Panc1 (cell line): ENCODE results near the gene SLC49A3. TPM values are rescaled to one million over a fixed set of nuclear protein-coding genes. Genes with fewer than 3 reads are reported as not detected.

Source experiments
- ATAC-seq: fragments of 200-7000 bp; cut with Tn5 transposase; 2 replicates; pipeline ENCODE4 v1.9.1; 2020; ENCODE audit warnings: mild to moderate bottlenecking, moderate library complexity
- BruUV-seq: library from RNA; stranded (reverse); fragments of 400-500 nt; replicated peaks from 2 replicates; lab custom pipeline; 2021; lab: Mats Ljungman, UMichigan
- CTCF ChIA-PET: fragments of 300-600 bp; sonication (Branson Sonifier 250); formaldehyde crosslinking; loops from one replicate; lab custom pipeline; 2022; ENCODE audit warnings: antibody characterized with exemption; lab: Charles Lee
- POLR2A ChIA-PET: fragments of 300-600 bp; sonication (Branson Sonifier 250); formaldehyde crosslinking; loops from one replicate; lab custom pipeline; 2022; ENCODE audit warnings: antibody characterized with exemption; lab: Charles Lee
- DNase-seq: peaks from one replicate; pipeline ENCODE4 v3.0.0-alpha.2; 2010; ENCODE audit warnings: low read depth, low spot score
- H3K27ac ChIP-seq: 2 replicates; pipeline ENCODE4 v1.5.1; 2011; ENCODE audit warnings: mild to moderate bottlenecking, low read length, inconsistent platforms
- H3K27me3 ChIP-seq: fragments of 200-500 bp; sonication (Bioruptor generic); 2 replicates; pipeline ENCODE4 v1.6.0; 2014; ENCODE audit warnings: low read length, inconsistent platforms; ENCODE audit not compliant: control insufficient read depth, insufficient read depth
- H3K36me3 ChIP-seq: fragments of 200-500 bp; sonication (Bioruptor generic); 2 replicates; pipeline ENCODE4 v1.5.1; 2014; ENCODE audit warnings: inconsistent platforms, mild to moderate bottlenecking, low read length, moderate library complexity; ENCODE audit not compliant: control insufficient read depth, insufficient read depth
- H3K4me1 ChIP-seq: 2 replicates; pipeline ENCODE4 v1.5.1; 2011; ENCODE audit warnings: inconsistent platforms, mild to moderate bottlenecking, low read length, moderate library complexity; ENCODE audit not compliant: control insufficient read depth, insufficient read depth
- H3K4me3 ChIP-seq, 2 experiments: 2 replicates each; pipeline ENCODE4 v1.5.1; 2011 to 2012; ENCODE audit warnings: low read depth in 2 of 2, low read length in 2 of 2, mild to moderate bottlenecking in 2 of 2, inconsistent platforms in 1 of 2, moderate library complexity in 1 of 2
- H3K9me3 ChIP-seq: fragments of 200-500 bp; sonication (Bioruptor generic); 2 replicates; pipeline ENCODE4 v1.5.1; 2014; ENCODE audit warnings: low read depth, mild to moderate bottlenecking, inconsistent platforms, low read length, moderate library complexity; ENCODE audit not compliant: control insufficient read depth, insufficient read depth
- POLR2AphosphoS5 ChIP-seq: IDR thresholded peaks from 2 replicates; pipeline ENCODE4 v1.6.1; 2012; ENCODE audit warnings: mild to moderate bottlenecking, low read depth, low read length, moderate library complexity
- REST ChIP-seq, 2 experiments: IDR thresholded peaks; 2 replicates each; pipeline ENCODE4 v1.6.1; 2011 to 2012; ENCODE audit warnings: low read depth in 2 of 2, control low read depth in 1 of 2, low read length in 1 of 2, mild to moderate bottlenecking in 1 of 2, moderate library complexity in 1 of 2; ENCODE audit not compliant: insufficient read depth in 1 of 2
- SIN3A ChIP-seq: IDR thresholded peaks from 2 replicates; pipeline ENCODE4 v1.6.1; 2012; ENCODE audit warnings: low read depth, mild to moderate bottlenecking, low read length, moderate library complexity, borderline replicate concordance; ENCODE audit not compliant: insufficient read depth
- TCF7L2 ChIP-seq: IDR thresholded peaks from 2 replicates; pipeline ENCODE4 v1.6.1; 2011; ENCODE audit warnings: mild to moderate bottlenecking, low read depth, low read length, inconsistent platforms
- in situ Hi-C: cut with HindIII; loops from 2 replicates; pipeline ENCODE4 v1.10.0; 2016; ENCODE audit warnings: low sequenced_read_pairs, low pct_unique_long_range_greater_than_20kb
- intact Hi-C: fragments of 100-400 bp; cut with micrococcal nuclease; formaldehyde crosslinking; loops from one replicate; pipeline ENCODE4 v1.10.0; 2022; ENCODE audit not compliant: unreplicated experiment
- total RNA-seq: library from RNA; stranded (reverse); gene quantifications from one replicate; pipeline ENCODE4 v1.2.1, GENCODE V29; 2021; ENCODE audit not compliant: unreplicated experiment
- TF ChIP-seq, protein P1 (sequence below): fragments of 450-650 bp; IDR thresholded peaks from 2 replicates; pipeline ENCODE4 v1.5.1; 2017; ENCODE audit warnings: mild to moderate bottlenecking

Gene SLC49A3
- total RNA-seq, 1 experiment from 2014 or later: 0.62 TPM

DNA sequence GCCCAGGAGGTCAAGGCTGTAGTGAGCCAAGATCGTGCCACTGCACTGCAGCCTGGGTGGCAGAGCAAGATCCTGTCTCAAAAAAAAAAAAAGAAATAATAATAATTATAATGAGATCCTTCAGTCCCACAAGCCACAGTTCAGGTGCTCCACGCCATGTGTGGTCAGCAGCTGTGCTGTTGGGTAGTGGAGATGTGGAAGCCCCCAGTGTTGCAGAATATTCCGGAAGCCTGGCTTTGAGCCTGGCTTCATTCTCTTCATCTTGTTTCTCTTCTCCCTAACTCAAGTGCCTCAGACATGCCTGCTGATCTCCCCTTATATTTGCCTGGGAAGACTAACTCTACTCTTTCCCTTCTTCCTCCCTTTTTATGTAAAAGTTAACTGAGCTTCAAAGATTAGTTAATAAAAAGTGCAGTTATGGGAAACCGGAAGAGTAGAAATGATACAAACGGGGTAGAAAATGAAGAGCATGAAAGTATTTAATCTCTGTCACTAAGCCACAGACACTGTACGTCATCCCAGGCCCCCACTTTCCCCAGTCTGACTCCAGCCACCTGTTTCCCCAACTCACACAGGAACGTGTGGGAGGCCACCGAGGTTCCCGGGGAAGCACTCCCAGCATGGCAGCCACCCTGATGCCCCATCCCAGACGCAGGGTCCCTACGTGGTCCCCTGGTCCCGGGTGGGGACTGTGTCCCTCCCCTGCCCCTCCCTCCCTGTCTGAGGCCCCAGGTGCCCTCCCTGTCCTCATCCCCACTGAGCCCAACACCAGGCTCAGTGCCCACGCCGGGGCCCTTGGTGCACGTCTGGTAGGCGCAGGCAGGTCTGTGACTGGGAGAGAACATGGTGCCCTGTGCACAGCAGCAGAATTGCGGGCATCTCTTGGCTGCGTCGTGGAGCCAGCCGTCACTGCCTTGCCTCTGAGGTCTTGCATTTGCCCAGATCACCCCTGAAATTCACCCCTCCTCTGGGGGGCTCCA lies 40.7 kb upstream of the SLC49A3 start:
- intact Hi-C loops (no loop called here), in situ Hi-C loops (no loop called here)
- Histone ChIP-seq H3K27ac (no peak overlapping the region), H3K4me3 (no peak overlapping the region), H3K4me1 (peaks cover 7% of the 10 kb centered on the region; the same call in 1 of the 2 replicates), H3K36me3 (no peaks in the 10 kb centered on the region; the same call in 1 of the 2 replicates), H3K9me3 (no peaks in the 10 kb centered on the region), H3K27me3 (no peaks in the 10 kb centered on the region)
- ChIA-PET POLR2A (no interaction called here), CTCF (interaction anchor here (0.9 kb wide), 1 partner anchor 65 kb away, joined by 5 read pairs; no protein-coding TSS in a partner anchor)
- BruUV-seq: no TSS peak
- no peak for TF ChIP-seq POLR2AphosphoS5
- TF ChIP-seq, protein P1, sequence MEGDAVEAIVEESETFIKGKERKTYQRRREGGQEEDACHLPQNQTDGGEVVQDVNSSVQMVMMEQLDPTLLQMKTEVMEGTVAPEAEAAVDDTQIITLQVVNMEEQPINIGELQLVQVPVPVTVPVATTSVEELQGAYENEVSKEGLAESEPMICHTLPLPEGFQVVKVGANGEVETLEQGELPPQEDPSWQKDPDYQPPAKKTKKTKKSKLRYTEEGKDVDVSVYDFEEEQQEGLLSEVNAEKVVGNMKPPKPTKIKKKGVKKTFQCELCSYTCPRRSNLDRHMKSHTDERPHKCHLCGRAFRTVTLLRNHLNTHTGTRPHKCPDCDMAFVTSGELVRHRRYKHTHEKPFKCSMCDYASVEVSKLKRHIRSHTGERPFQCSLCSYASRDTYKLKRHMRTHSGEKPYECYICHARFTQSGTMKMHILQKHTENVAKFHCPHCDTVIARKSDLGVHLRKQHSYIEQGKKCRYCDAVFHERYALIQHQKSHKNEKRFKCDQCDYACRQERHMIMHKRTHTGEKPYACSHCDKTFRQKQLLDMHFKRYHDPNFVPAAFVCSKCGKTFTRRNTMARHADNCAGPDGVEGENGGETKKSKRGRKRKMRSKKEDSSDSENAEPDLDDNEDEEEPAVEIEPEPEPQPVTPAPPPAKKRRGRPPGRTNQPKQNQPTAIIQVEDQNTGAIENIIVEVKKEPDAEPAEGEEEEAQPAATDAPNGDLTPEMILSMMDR: no peak
- ATAC-seq (0 out of 2 replicates have a peak, but pooled peaks have one; percentile 23), DNase-seq (no peak)

DNA sequence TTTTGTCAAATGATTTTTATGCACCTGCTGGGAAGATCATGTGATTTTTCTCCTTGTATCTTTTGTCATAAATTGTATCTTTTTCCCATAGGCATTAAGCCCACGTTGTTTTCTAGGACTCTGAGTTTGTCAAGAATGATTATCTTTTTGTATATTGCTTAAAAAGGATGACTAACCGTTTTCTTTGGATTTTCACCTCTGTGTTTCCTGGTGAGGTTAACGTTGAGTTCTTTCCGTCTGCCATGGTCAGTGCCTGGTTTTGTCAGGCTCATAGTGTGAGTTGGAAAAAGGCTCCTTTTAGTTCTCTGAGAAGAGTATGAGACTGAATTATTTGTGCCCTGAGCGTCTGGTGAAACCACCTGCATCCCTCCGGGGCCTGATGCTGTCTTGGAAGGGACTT lies 38.6 kb upstream of the SLC49A3 start:
- intact Hi-C loops: no loop called here

More for the DNA sequence above, 38.6 kb upstream of the SLC49A3 start:
- Histone ChIP-seq H3K27me3 (no peaks in the 10 kb centered on the region), H3K4me3 (no peak overlapping the region), H3K4me1 (peaks cover 7% of the 10 kb centered on the region; the same call in 1 of the 2 replicates), H3K36me3 (no peaks in the 10 kb centered on the region), H3K9me3 (no peaks in the 10 kb centered on the region), H3K27ac (no peak overlapping the region)
- no peak for DNase-seq
- ChIA-PET POLR2A (no interaction called here), CTCF (no interaction called here)
- no peak for ATAC-seq
- TSS peak; percentile 61 for BruUV-seq
- in situ Hi-C loops: no loop called here
- TF ChIP-seq REST (IDR thresholded peaks at IDR 0.05; ENCODE audit: insufficient read depth in 1 of 2, low read depth in 2 of 2, low read length in 1 of 2) (no peak), POLR2AphosphoS5 (no peak), SIN3A (no peak), TCF7L2 (no peak)
- TF ChIP-seq, protein P1: no peak
